ENCODE results near the gene AGXT.

DNA sequence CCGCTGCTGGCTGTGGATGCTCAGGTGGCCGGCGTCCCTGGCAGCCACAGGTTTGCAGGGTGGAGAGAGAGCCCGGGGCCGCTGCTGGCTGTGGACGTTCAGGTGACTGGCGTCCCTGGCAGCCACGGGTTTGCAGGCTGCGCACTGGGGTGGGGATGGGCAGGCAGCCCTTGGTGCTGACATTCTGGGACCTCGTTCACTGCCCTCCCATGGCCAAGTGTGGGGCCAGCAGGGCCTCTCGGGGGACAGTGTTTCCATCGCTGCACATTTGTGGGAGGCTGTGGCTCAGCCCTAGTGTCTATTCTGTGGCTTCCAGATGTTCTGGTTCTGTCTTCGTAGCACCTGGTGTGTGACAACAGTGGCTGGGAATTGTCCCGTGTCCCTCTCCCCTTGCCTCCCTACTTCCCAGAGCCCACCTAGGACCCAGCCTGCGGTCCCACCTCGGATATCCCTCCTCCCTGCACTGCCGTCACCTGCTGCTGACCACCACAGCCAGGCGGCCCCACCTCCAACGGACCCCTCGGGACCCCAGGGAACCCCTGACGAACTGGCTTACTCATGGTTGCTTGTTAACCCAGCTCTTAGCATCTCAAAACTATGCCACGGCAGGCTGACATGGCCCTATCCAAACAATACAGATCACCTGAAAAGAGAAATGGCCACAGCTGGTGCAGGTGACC is 38.4 kb downstream of the AGXT start:
- TF ChIP-seq, protein P1, sequence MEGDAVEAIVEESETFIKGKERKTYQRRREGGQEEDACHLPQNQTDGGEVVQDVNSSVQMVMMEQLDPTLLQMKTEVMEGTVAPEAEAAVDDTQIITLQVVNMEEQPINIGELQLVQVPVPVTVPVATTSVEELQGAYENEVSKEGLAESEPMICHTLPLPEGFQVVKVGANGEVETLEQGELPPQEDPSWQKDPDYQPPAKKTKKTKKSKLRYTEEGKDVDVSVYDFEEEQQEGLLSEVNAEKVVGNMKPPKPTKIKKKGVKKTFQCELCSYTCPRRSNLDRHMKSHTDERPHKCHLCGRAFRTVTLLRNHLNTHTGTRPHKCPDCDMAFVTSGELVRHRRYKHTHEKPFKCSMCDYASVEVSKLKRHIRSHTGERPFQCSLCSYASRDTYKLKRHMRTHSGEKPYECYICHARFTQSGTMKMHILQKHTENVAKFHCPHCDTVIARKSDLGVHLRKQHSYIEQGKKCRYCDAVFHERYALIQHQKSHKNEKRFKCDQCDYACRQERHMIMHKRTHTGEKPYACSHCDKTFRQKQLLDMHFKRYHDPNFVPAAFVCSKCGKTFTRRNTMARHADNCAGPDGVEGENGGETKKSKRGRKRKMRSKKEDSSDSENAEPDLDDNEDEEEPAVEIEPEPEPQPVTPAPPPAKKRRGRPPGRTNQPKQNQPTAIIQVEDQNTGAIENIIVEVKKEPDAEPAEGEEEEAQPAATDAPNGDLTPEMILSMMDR (optimal IDR thresholded peaks at IDR 0.05 in 1 of 3, IDR thresholded peaks at IDR 0.05 in 1 of 3, conservative IDR thresholded peaks at IDR 0.05 in 1 of 3; ENCODE audit: extremely low read depth in 1 of 3, insufficient read depth in 2 of 3, low read length in 3 of 3) = no peak
- TF ChIP-seq EZH2 (IDR thresholded peaks at IDR 0.05; ENCODE audit: low read length) = no peak
